ENCODE data around the gene ENAH. TPM values are rescaled to one million over a fixed set of nuclear protein-coding genes. Genes with fewer than 3 reads are reported as not detected.

ENAH gene
- total RNA-seq, 1 experiment from 2014 or later: 285 TPM

DNA sequence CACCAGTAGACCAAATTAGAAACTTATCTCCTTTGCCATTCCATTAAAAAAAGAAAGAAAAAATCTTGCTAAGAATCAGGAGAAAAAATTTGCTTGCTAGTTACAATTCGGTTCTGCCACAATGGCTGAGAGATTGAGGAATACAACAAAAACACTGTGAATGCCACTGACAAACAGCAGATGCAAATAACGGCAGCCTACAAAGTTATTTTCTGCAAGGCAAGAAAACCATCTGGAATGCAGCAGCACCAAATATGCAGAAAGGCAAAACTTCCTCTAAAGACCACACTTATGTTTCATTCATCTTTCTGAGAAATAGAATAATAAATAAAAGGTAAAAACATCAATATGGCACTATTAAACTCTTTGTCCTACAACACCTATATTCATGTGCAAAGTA, 75.7 kb downstream of the ENAH start:
- Histone ChIP-seq H2BK120ac (ENCODE audit: low read depth, low read length, poor library complexity, severe bottlenecking) (no peak overlapping the region), H4K91ac (ENCODE audit: insufficient read length, low read depth, low read length) (no peak overlapping the region), H3K79me2 (ENCODE audit: insufficient read depth, low read length) (peaks cover 51% of the 10 kb centered on the region), H2BK15ac (ENCODE audit: low read depth, low read length) (no peak overlapping the region), H3K56ac (ENCODE audit: insufficient read length, low read depth, low read length) (no peak overlapping the region), H3K4me1 (ENCODE audit: insufficient read depth, low read length) (peaks cover 8% of the 10 kb centered on the region; the same call in 1 of the 2 replicates), H2AFZ (ENCODE audit: low read length) (no peak overlapping the region), H3K23me2 (ENCODE audit: insufficient read length, low read depth, low read length, poor library complexity, severe bottlenecking) (no peaks in the 10 kb centered on the region), H4K20me1 (ENCODE audit: control insufficient read depth, insufficient read depth, insufficient read length) (no peaks in the 10 kb centered on the region), H2BK5ac (ENCODE audit: insufficient read length, low read length) (no peak overlapping the region), H2BK20ac (ENCODE audit: low read depth, low read length, poor library complexity, severe bottlenecking) (no peak overlapping the region), H3K4me2 (ENCODE audit: insufficient read depth, insufficient read length, low read length) (no peak overlapping the region), H3K27me3 (ENCODE audit: insufficient read depth, low read length) (no peaks in the 10 kb centered on the region), H3K18ac (ENCODE audit: insufficient read length, low read depth, low read length) (no peak overlapping the region), H3K79me1 (ENCODE audit: insufficient read depth, low read depth, low read length, poor library complexity, severe bottlenecking) (peaks cover 18% of the 10 kb centered on the region), H3K27ac (ENCODE audit: insufficient read length, low read depth, low read length) (no peak overlapping the region), H4K8ac (replicated peaks; ENCODE audit: insufficient read length, low read depth, low read length) (no peak overlapping the region), H3K9me3 (ENCODE audit: control insufficient read depth, low read depth, low read length) (no peaks in the 10 kb centered on the region), H2BK12ac (ENCODE audit: insufficient read length, low read depth, low read length) (no peak overlapping the region), H4K5ac (ENCODE audit: insufficient read length, low read depth, low read length) (no peak overlapping the region), H3K23ac (ENCODE audit: insufficient read length, low read depth, low read length) (no peak overlapping the region), H3K4ac (ENCODE audit: low read depth, low read length) (no peak overlapping the region), H3T11ph (ENCODE audit: low read length) (no peak overlapping the region), H3K14ac (ENCODE audit: insufficient read depth, low read length) (no peak overlapping the region), H3K9ac (ENCODE audit: extremely low read depth, insufficient read length, low read length) (no peak overlapping the region), H2AK5ac (ENCODE audit: insufficient read length, low read length) (no peak overlapping the region)
- no peak overlapping the region for H3K4me3 Mint-ChIP-seq
- TF ChIP-seq, protein P1, sequence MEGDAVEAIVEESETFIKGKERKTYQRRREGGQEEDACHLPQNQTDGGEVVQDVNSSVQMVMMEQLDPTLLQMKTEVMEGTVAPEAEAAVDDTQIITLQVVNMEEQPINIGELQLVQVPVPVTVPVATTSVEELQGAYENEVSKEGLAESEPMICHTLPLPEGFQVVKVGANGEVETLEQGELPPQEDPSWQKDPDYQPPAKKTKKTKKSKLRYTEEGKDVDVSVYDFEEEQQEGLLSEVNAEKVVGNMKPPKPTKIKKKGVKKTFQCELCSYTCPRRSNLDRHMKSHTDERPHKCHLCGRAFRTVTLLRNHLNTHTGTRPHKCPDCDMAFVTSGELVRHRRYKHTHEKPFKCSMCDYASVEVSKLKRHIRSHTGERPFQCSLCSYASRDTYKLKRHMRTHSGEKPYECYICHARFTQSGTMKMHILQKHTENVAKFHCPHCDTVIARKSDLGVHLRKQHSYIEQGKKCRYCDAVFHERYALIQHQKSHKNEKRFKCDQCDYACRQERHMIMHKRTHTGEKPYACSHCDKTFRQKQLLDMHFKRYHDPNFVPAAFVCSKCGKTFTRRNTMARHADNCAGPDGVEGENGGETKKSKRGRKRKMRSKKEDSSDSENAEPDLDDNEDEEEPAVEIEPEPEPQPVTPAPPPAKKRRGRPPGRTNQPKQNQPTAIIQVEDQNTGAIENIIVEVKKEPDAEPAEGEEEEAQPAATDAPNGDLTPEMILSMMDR (conservative IDR thresholded peaks at IDR 0.05): no peak
- H3K27me3 Mint-ChIP-seq (ENCODE audit: low read depth): no peaks in the 10 kb centered on the region
- no peaks in the 10 kb centered on the region for H3K9me3 Mint-ChIP-seq
- no peak for DNase-seq
- no CpG with 5 or more reads among the region's 2 CpGs for WGBS (ENCODE audit: extremely low coverage, insufficient read length, low lambda C conversion rate)
- peak overlapping the region in 1 of 3 experiments; percentile 15; a peak in 2 of 7 replicates for H3K27ac Mint-ChIP-seq
- H3K36me3 Mint-ChIP-seq (ENCODE audit: insufficient read depth in 1 of 3, low read depth in 3 of 3): no peaks in the 10 kb centered on the region; a peak in 2 of 7 replicates
- H3K4me1 Mint-ChIP-seq: peaks cover 57 to 68% of the 10 kb centered on the region in 2 experiments
